K562 (cell line): ENCODE measurements around the gene HSDL1. TPM values are rescaled to one million over a fixed set of nuclear protein-coding genes. Genes with fewer than 3 reads are reported as not detected.

Experiments used
- DACH1 ChIP-seq: fragments of 450-650 bp; IDR thresholded peaks from 2 replicates; pipeline ENCODE4 v1.6.1; 2018; ENCODE audit not compliant: partially characterized antibody
- FOXJ2 ChIP-seq: fragments of 200-800 bp; sonication (Bioruptor generic); IDR thresholded peaks from 2 replicates; pipeline ENCODE4 v1.6.1; 2016; ENCODE audit warnings: missing genetic modification characterization, missing compliant biosample characterization
- GABPB1 ChIP-seq: sonication (generic); formaldehyde crosslinking; IDR thresholded peaks from 2 replicates; pipeline ENCODE4 v1.8.0; 2022; ENCODE audit warnings: mild to moderate bottlenecking, missing genetic modification reagents
- HNRNPL ChIP-seq: fragments of 200-400 bp; formaldehyde crosslinking; IDR thresholded peaks from 2 replicates; pipeline ENCODE4 v1.6.1; 2017; ENCODE audit warnings: low read depth, mild to moderate bottlenecking, low read length
- HNRNPLL ChIP-seq: fragments of 200-400 bp; formaldehyde crosslinking; IDR thresholded peaks from 2 replicates; pipeline ENCODE4 v1.6.1; 2017; ENCODE audit warnings: low read length, low read depth, mild to moderate bottlenecking; ENCODE audit not compliant: poor library complexity, severe bottlenecking
- PHF8 ChIP-seq: fragments of 200-600 bp; sonication (generic); IDR thresholded peaks from 2 replicates; pipeline ENCODE4 v1.6.1; 2012; ENCODE audit warnings: mixed run types, mild to moderate bottlenecking, inconsistent platforms, low read length, moderate library complexity, borderline replicate concordance
- RBM22 ChIP-seq: fragments of 200-400 bp; formaldehyde crosslinking; IDR thresholded peaks from 2 replicates; pipeline ENCODE4 v1.6.1; 2018; ENCODE audit warnings: low read length, low read depth; ENCODE audit not compliant: poor library complexity, severe bottlenecking
- SIN3B ChIP-seq: fragments of 450-650 bp; IDR thresholded peaks from 2 replicates; pipeline ENCODE4 v1.6.1; 2017; ENCODE audit warnings: low read depth, mild to moderate bottlenecking, moderate library complexity
- SIX5 ChIP-seq, 2 experiments: IDR thresholded peaks; 2 replicates each; pipeline ENCODE4 v1.6.1; 2011; ENCODE audit warnings: low read length in 2 of 2, borderline replicate concordance in 1 of 2, low read depth in 1 of 2, mild to moderate bottlenecking in 1 of 2, moderate library complexity in 1 of 2; ENCODE audit not compliant: insufficient read depth in 1 of 2
- SRSF3 ChIP-seq: fragments of 200-400 bp; formaldehyde crosslinking; IDR thresholded peaks from 2 replicates; pipeline ENCODE4 v1.6.1; 2016; ENCODE audit warnings: mild to moderate bottlenecking, low read length, moderate library complexity; ENCODE audit not compliant: insufficient read depth
- TAF1 ChIP-seq: IDR thresholded peaks from 2 replicates; pipeline ENCODE4 v1.6.1; 2011; ENCODE audit warnings: mild to moderate bottlenecking, low read length, moderate library complexity; ENCODE audit not compliant: insufficient read depth, control insufficient read depth, severe bottlenecking; ENCODE audit errors: extremely low read depth
- U2AF1 ChIP-seq: fragments of 200-400 bp; formaldehyde crosslinking; optimal IDR thresholded peaks from 2 replicates; pipeline ENCODE3; 2017; ENCODE audit warnings: mild to moderate bottlenecking, low read depth, low read length, moderate library complexity
- ZFP36 ChIP-seq: fragments of 150-350 bp; IDR thresholded peaks from 2 replicates; pipeline ENCODE4 v1.6.1; 2018; ENCODE audit warnings: low read length, low read depth; ENCODE audit not compliant: partially characterized antibody
- ZNF232 ChIP-seq: sonication (generic); formaldehyde crosslinking; IDR thresholded peaks from 2 replicates; pipeline ENCODE4 v1.8.0; 2022; ENCODE audit warnings: mild to moderate bottlenecking, missing genetic modification reagents
- polyA plus RNA-seq, 8 experiments: library from polyadenylated mRNA; depleted of rRNA in 4 of 8; stranded (reverse) in 5 of 8; unstranded in 3 of 8; fragments of >200 nt; fragmentation: Nextera tagmentation in 2 of 8; fragmentation: Illumina TruSeq in 1 of 8; extraction: Ambion mirVana in 2 of 8; extraction: Trizol in 1 of 8; gene quantifications; 2 replicates each; pipeline versions ENCODE4 v1.2.1 to v1.2.3, GENCODE V29; 2011 to 2014; ENCODE audit warnings: inconsistent platforms in 1 of 8, missing spikeins in 1 of 8
- total RNA-seq, 7 experiments: library from RNA; depleted of rRNA in 6 of 7; stranded (reverse); fragments of >200 nt in 6 of 7; fragmentation: Illumina TruSeq in 2 of 7; extraction: Trizol in 2 of 7; gene quantifications; 2 replicates each; pipeline versions ENCODE4 v1.2.1 to v1.2.3, GENCODE V29; 2011 to 2021; ENCODE audit warnings: low replicate concordance in 1 of 7
- TF ChIP-seq, protein P1 (sequence below), 2 experiments: IDR thresholded peaks in 1 of 2; conservative IDR thresholded peaks in 1 of 2; 2 replicates each; pipeline ENCODE4 v1.6.1; 2016; ENCODE audit warnings: low read depth in 2 of 2, mild to moderate bottlenecking in 1 of 2, missing compliant biosample characterization in 1 of 2, missing genetic modification characterization in 1 of 2, moderate library complexity in 1 of 2
- TF ChIP-seq, protein P2 (sequence below): sonication (generic); formaldehyde crosslinking; IDR thresholded peaks from 2 replicates; pipeline ENCODE4 v1.8.0; 2022; ENCODE audit warnings: missing genetic modification reagents, mild to moderate bottlenecking, moderate library complexity, borderline replicate concordance
- TF ChIP-seq, protein P3 (sequence below): fragments of 250-450 bp; sonication (Bioruptor Pico); IDR thresholded peaks from 2 replicates; pipeline ENCODE4 v1.9.0; 2021; ENCODE audit warnings: mild to moderate bottlenecking, inconsistent platforms
- TF ChIP-seq, protein P4 (sequence below): fragments of 450-650 bp; IDR thresholded peaks from 2 replicates; pipeline ENCODE4 v1.6.1; 2017; ENCODE audit warnings: mild to moderate bottlenecking, moderate library complexity

Gene HSDL1
- total and polyA plus RNA-seq, 9 of the 15 experiments (the other 6 are each of a cell fraction or from before 2014, with no cell fraction given), result 14.8 to 41.2 (median 27.7) TPM

DNA sequence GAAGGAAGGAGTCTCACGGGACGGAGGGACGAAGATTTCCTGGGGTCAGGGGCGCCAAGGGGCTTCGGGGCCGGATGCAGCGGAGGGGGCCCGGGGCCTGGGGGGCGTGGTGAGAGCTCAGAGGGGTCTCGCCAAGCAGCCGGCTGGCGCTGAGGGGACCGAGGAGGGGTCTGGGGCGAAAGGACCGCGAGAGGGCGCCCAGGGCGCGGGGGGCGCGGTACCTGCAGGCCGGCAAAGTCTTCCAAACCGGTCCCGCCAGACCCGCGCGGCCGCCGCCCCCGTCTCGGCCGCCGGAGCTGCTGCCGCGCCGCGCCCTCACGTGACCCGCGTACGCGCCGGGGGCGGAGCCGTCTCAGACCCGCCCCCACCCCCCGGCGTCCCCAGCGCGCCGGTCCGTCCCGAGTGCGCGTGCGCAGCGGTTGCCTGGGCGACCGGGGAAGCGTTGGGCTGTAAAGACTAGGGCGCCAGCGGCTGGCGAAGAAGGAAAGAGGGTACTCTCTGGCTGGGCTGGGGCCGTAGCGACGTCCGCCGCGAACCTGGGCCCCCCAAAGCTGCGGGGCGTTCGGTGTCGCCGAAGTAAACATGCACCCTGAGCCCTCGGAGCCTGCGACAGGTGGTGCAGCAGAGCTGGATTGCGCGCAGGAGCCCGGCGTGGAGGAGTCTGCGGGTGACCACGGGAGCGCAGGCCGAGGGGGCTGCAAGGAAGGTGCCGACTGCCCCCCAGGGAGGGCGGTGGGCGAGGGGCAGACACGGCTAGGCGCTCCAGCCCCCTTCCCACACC, at the start of gene HSDL1, which contains the start of gene DNAAF1 (continued):
- TF ChIP-seq DACH1 (no peak), GABPB1 (CRISPR knock-in tag) (no peak), FOXJ2 (tag) (no peak), TAF1 (peak; percentile 61), SIX5 (IDR thresholded peaks at IDR 0.05; ENCODE audit: borderline replicate concordance in 1 of 2, insufficient read depth in 1 of 2, low read depth in 1 of 2, low read length in 2 of 2) (no peak), RBM22 (peak; percentile 94), HNRNPL (no peak), U2AF1 (no peak), SIN3B (peak; percentile 80), PHF8 (peak; percentile 66; the same call in 1 of the 2 replicates), HNRNPLL (peak; percentile 34), ZFP36 (no peak), SRSF3 (no peak), ZNF232 (CRISPR knock-in tag) (no peak)
- TF ChIP-seq, protein P1, sequence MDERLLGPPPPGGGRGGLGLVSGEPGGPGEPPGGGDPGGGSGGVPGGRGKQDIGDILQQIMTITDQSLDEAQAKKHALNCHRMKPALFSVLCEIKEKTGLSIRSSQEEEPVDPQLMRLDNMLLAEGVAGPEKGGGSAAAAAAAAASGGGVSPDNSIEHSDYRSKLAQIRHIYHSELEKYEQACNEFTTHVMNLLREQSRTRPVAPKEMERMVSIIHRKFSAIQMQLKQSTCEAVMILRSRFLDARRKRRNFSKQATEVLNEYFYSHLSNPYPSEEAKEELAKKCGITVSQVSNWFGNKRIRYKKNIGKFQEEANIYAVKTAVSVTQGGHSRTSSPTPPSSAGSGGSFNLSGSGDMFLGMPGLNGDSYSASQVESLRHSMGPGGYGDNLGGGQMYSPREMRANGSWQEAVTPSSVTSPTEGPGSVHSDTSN (CRISPR knock-in tag; IDR thresholded peaks at IDR 0.05; ENCODE audit: low read depth), result no peak
- TF ChIP-seq, protein P1 (tag; conservative IDR thresholded peaks at IDR 0.05; ENCODE audit: low read depth), result no peak
- TF ChIP-seq, protein P2, sequence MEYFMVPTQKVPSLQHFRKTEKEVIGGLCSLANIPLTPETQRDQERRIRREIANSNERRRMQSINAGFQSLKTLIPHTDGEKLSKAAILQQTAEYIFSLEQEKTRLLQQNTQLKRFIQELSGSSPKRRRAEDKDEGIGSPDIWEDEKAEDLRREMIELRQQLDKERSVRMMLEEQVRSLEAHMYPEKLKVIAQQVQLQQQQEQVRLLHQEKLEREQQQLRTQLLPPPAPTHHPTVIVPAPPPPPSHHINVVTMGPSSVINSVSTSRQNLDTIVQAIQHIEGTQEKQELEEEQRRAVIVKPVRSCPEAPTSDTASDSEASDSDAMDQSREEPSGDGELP (CRISPR knock-in tag), result peak; percentile 71; the same call in 1 of the 2 replicates
- TF ChIP-seq, protein P3, sequence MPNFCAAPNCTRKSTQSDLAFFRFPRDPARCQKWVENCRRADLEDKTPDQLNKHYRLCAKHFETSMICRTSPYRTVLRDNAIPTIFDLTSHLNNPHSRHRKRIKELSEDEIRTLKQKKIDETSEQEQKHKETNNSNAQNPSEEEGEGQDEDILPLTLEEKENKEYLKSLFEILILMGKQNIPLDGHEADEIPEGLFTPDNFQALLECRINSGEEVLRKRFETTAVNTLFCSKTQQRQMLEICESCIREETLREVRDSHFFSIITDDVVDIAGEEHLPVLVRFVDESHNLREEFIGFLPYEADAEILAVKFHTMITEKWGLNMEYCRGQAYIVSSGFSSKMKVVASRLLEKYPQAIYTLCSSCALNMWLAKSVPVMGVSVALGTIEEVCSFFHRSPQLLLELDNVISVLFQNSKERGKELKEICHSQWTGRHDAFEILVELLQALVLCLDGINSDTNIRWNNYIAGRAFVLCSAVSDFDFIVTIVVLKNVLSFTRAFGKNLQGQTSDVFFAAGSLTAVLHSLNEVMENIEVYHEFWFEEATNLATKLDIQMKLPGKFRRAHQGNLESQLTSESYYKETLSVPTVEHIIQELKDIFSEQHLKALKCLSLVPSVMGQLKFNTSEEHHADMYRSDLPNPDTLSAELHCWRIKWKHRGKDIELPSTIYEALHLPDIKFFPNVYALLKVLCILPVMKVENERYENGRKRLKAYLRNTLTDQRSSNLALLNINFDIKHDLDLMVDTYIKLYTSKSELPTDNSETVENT (CRISPR knock-in tag), result peak; percentile 71; the same call in 1 of the 2 replicates
- TF ChIP-seq, protein P4, sequence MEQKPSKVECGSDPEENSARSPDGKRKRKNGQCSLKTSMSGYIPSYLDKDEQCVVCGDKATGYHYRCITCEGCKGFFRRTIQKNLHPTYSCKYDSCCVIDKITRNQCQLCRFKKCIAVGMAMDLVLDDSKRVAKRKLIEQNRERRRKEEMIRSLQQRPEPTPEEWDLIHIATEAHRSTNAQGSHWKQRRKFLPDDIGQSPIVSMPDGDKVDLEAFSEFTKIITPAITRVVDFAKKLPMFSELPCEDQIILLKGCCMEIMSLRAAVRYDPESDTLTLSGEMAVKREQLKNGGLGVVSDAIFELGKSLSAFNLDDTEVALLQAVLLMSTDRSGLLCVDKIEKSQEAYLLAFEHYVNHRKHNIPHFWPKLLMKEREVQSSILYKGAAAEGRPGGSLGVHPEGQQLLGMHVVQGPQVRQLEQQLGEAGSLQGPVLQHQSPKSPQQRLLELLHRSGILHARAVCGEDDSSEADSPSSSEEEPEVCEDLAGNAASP, result no peak
